Tibial nerve (tissue), 4 donors: ENCODE measurements around the gene GSG1L. TPM values are rescaled to one million over a fixed set of nuclear protein-coding genes. Genes with fewer than 3 reads are reported as not detected.
"Not testable (repeated sequence)": the region's sequence is repeated elsewhere in the genome, so short reads cannot be mapped to it uniquely, and the experiment has no call there.

Experiments used
- DNase-seq, 2 donors: peaks; one replicate each; pipeline ENCODE4 v3.0.0-alpha.2; 2019; ENCODE audit warnings: low spot score in 2 of 2
- H3K27ac ChIP-seq, 4 donors: fragments of 200-600 bp; sonication (generic) in 3 of 4; one replicate each; pipeline ENCODE4 v1.5.1; 2017 to 2019; ENCODE audit warnings: mild to moderate bottlenecking in 1 of 4
- H3K27me3 ChIP-seq, 2 donors: fragments of 200-600 bp; sonication (generic) in 1 of 2; one replicate each; pipeline versions ENCODE4 v1.5.1 to v1.6.0; 2017 to 2019
- H3K36me3 ChIP-seq, 3 donors: fragments of 200-600 bp; sonication (generic); one replicate each; pipeline ENCODE4 v1.5.1; 2018 to 2019
- H3K4me1 ChIP-seq, 4 donors: fragments of 200-600 bp; sonication (generic) in 3 of 4; one replicate each; pipeline ENCODE4 v1.5.1; 2017 to 2019
- H3K4me3 ChIP-seq, 4 donors: fragments of 200-600 bp; sonication (generic) in 3 of 4; one replicate each; pipeline ENCODE4 v1.5.1; 2017 to 2019; ENCODE audit warnings: mild to moderate bottlenecking in 1 of 4, moderate library complexity in 1 of 4
- H3K9me3 ChIP-seq, 4 donors: fragments of 200-600 bp; sonication (generic) in 3 of 4; one replicate each; pipeline ENCODE4 v1.5.1; 2017 to 2019
- CTCF ChIP-seq, 5 experiments: fragments of 200-600 bp in 3 of 5; fragments of 450-650 bp in 2 of 5; sonication (generic) in 3 of 5; IDR thresholded peaks; one replicate each; pipeline ENCODE4 v1.5.1; 2016 to 2019; ENCODE audit warnings: antibody characterized with exemption in 5 of 5, mild to moderate bottlenecking in 3 of 5, moderate library complexity in 2 of 5
- EP300 ChIP-seq, 2 donors: sonication (generic); formaldehyde crosslinking; IDR thresholded peaks; one replicate each; pipeline ENCODE4 v1.6.1; 2017; ENCODE audit warnings: antibody characterized with exemption in 2 of 2, mild to moderate bottlenecking in 1 of 2
- POLR2A ChIP-seq, 2 donors: fragments of 450-650 bp; IDR thresholded peaks; one replicate each; pipeline ENCODE4 v1.6.1; 2017; ENCODE audit warnings: antibody characterized with exemption in 2 of 2, mild to moderate bottlenecking in 2 of 2, moderate library complexity in 2 of 2
- WGBS, 2 donors: methylation state at CpG; one replicate each; pipeline ENCODE4 v1.1.5; 2018; 5-methylcytosine and 5-hydroxymethylcytosine counted together
- total RNA-seq, 4 donors: library from RNA; depleted of rRNA; stranded (reverse); fragments of >200 nt; gene quantifications; one replicate each; pipeline ENCODE4 v1.1.0, GENCODE V29; 2016

Gene GSG1L
- total RNA-seq, 4 donors from 2014 or later, result not detected

GRCh38 chr16:27748868-27749546 lies 314.5 kb downstream of the GSG1L start:
- DNase-seq, result peak in 1 of 2 donors; percentile 43
- TF ChIP-seq EP300 (IDR thresholded peaks at IDR 0.05), result peak in 1 of 2 donors; percentile 47
- no peak for TF ChIP-seq POLR2A (IDR thresholded peaks at IDR 0.05)
- TF ChIP-seq CTCF (IDR thresholded peaks at IDR 0.05), result peak in 4 of 5 experiments; percentile 9 to 43 (median 33)
- Histone ChIP-seq H3K27ac (peak overlapping the region in 3 of 4 donors; percentile 1 to 42 (median 36)), H3K36me3 (peaks cover 0 to 21% (median 0%) of the 10 kb centered on the region in 3 donors), H3K9me3 (no peaks in the 10 kb centered on the region), H3K4me3 (no peak overlapping the region), H3K4me1 (peaks cover 0 to 13% (median 0%) of the 10 kb centered on the region in 4 donors), H3K27me3 (no peaks in the 10 kb centered on the region)
- 33 to 40% methylated on average over 12 of the region's 12 CpGs for WGBS, 2 donors

DNA sequence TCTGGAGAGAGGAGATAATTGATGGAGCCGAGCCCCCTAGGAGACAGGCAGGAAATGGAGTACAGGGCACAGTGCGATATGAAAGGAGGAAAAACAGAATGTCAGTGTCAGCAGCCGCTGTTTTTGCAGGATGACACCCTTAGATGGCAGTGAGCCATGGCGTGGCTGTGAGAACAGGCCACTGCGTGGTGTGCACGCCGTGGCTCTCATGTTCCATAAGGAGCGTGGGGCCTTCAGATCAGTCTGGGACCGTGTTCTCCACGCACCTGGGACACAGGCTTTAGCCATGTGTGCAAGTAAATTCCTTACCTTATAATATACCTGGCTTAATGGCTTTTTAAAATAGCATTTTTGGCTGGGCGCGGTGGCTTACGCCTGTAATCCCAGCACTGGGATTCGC lies 315.6 kb downstream of the GSG1L start:
- no peak overlapping the region for H3K4me3 ChIP-seq
- no peak overlapping the region for H3K27ac ChIP-seq
- H3K9me3 ChIP-seq, result no peaks in the 10 kb centered on the region
- peaks cover 0 to 19% (median 0%) of the 10 kb centered on the region in 3 donors for H3K36me3 ChIP-seq
- H3K27me3 ChIP-seq, result no peaks in the 10 kb centered on the region
- DNase-seq, result no peak
- peaks cover 0 to 12% (median 0%) of the 10 kb centered on the region in 4 donors for H3K4me1 ChIP-seq
- 90 to 93% methylated on average over 14 of the region's 14 CpGs for WGBS, 2 donors
- TF ChIP-seq EP300 (IDR thresholded peaks at IDR 0.05), result no peak
- no peak for TF ChIP-seq CTCF (IDR thresholded peaks at IDR 0.05)
- TF ChIP-seq POLR2A (IDR thresholded peaks at IDR 0.05), result no peak

DNA sequence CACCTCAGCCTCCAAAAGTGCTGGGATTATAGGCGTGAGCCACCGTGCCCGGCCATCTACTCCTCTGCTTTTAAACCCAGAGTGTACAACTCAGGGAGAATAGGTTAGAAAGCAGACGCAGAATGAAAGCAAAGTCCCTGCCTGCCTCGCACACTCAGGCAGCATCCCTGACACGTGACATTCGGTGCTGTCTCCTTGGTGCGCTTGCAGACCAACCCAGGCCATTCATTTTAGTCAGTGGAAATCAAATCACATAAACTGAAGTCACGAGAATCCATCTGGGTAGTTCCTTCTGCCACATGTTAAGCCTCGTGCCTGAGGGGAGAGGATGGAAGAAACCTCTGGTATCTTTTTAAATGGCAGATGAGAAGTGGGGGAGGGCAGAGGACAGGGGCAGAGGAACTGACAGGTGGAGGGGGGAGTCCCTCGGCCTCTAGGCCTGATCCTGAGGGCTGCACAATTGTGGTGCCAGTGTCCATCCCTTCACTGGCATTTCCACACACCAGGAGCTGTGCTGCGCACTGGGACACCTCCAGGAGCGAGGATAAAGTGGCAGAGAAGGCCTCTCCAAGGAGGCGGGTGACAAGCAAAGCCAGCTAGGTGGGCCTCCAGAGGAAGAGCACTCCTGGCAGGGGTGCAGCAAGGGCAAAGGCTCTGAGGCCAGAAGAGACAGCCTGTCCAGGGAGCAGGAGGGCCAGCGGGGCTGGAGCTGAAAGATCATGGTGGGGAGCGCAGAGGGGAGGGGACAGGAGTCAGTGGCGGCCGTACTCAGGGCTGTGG lies 317.2 kb downstream of the GSG1L start:
- H3K36me3 ChIP-seq, result peaks cover 0 to 22% (median 0%) of the 10 kb centered on the region in 3 donors
- H3K4me1 ChIP-seq, result peaks cover 0 to 12% (median 0%) of the 10 kb centered on the region in 4 donors
- DNase-seq, result no peak
- TF ChIP-seq POLR2A (IDR thresholded peaks at IDR 0.05), result no peak
- H3K27ac ChIP-seq, result no peak overlapping the region
- no peaks in the 10 kb centered on the region for H3K9me3 ChIP-seq
- no peak overlapping the region for H3K4me3 ChIP-seq
- no peaks in the 10 kb centered on the region for H3K27me3 ChIP-seq
- 91 to 95% methylated on average over 18 of the region's 18 CpGs for WGBS, 2 donors

DNA sequence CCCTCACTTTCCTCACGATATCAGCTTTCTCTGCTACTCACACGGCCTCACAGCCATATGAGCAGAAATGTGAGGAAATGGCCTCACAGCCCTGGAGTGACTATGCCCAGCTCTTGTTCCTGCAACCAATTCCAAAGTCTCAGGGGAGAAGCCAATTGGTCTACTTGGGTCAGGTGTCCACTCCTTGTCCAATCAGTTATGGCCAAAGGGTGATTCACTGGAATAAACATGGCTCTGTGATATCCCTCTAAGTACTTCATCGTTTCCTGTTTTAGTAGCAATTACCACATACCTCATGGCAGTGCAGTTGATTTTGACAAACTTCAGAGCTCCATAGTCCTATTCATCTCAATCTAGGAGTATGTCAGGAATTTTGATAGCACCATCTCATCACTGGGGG lies 318.2 kb downstream of the GSG1L start:
- DNase-seq, result no peak
- Histone ChIP-seq H3K36me3 (peaks cover 0 to 27% (median 0%) of the 10 kb centered on the region in 3 donors), H3K4me1 (peaks cover 0 to 12% (median 0%) of the 10 kb centered on the region in 4 donors), H3K27me3 (no peaks in the 10 kb centered on the region), H3K27ac (no peak overlapping the region), H3K9me3 (no peaks in the 10 kb centered on the region), H3K4me3 (no peak overlapping the region)
- 80 to 82% methylated on average over 3 of the region's 3 CpGs for WGBS, 2 donors
- TF ChIP-seq POLR2A (IDR thresholded peaks at IDR 0.05) (no peak), CTCF (IDR thresholded peaks at IDR 0.05) (no peak), EP300 (IDR thresholded peaks at IDR 0.05) (no peak)

GRCh38 chr16:27743963-27744362 lies 319.6 kb downstream of the GSG1L start:
- Histone ChIP-seq H3K27me3 (no peaks in the 10 kb centered on the region), H3K4me1 (peaks cover 0 to 7% (median 0%) of the 10 kb centered on the region in 4 donors), H3K36me3 (peaks cover 0 to 40% (median 0%) of the 10 kb centered on the region in 3 donors), H3K9me3 (no peaks in the 10 kb centered on the region), H3K27ac (no peak overlapping the region), H3K4me3 (no peak overlapping the region)
- TF ChIP-seq POLR2A (IDR thresholded peaks at IDR 0.05) (no peak), EP300 (IDR thresholded peaks at IDR 0.05) (no peak), CTCF (IDR thresholded peaks at IDR 0.05) (no peak)
- 82 to 85% methylated on average over 5 of the region's 5 CpGs for WGBS, 2 donors
- no peak for DNase-seq

GRCh38 chr16:27743001-27743400 lies 320.5 kb downstream of the GSG1L start:
- not testable (repeated sequence) for H3K4me3 ChIP-seq, H3K27me3 ChIP-seq, H3K27ac ChIP-seq, H3K4me1 ChIP-seq, DNase-seq, H3K9me3 ChIP-seq
- 96 to 97% methylated on average over 3 of the region's 3 CpGs for WGBS, 2 donors
- peaks cover 0 to 41% (median 0%) of the 10 kb centered on the region in 3 donors for H3K36me3 ChIP-seq
